Kasumi-1 (cell line): ENCODE results near the gene CACNB1.

Experiments used
- DNase-seq, 2 experiments: peaks; one replicate each; lab custom pipeline; 2025; lab: John Stamatoyannopoulos, UW

The CACNB1 gene

GRCh38 chr17:39197380-39198185 is at the start of gene CACNB1:
Gene CACNB1, minus strand, starts transcription at chr17:39197669. Its CDS starts 174 bp downstream, at chr17:39197495.
- DNase-seq: peak; percentile 61 to 68

DNA sequence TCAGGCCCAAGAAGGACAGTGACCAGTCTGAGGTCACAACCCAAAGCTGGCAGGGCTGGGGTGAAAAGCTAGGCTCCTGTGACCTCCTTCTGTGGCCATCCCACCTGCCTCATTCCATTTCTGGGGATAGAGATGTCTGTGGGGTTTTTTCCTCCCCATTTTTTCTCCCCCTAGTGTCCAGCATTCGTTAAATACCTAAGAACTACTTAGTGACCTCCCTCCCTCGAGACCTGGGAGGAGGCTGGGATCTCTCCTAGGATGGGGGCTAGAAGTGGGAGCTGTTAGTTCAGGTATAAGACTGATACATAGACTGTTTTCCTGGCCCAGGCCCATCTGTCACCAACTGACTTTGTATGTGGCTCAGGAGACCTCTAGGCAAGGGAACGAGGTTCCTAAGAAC is 48.8 kb upstream of the CACNB1 start:
- DNase-seq: no peak

GRCh38 chr17:39244600-39245570 is 47.4 kb upstream of the CACNB1 start:
- DNase-seq: peak; percentile 74 to 78

GRCh38 chr17:39244016-39244599 is 46.6 kb upstream of the CACNB1 start:
- peak; percentile 31 to 48 for DNase-seq

DNA sequence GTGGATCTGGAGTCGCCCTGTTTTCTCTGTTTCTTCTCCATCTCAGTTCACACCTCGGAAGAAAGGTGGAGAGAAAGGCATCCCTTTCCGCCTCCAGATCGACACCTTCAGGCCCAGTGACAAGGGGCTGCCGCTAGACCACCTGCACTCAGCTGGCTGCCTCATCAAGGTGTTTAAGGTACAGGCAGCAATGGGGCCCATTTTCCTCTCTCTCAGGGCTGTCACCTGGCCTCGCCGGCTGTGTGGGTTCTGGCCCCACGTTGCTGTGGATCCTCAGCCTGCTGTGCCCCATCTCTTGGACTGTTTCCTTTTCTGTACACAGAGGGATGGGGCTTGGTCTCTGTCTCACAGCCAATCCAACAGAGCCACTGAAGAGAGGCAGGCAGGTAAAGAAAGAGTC is 45.7 kb upstream of the CACNB1 start:
- DNase-seq: no peak

GRCh38 chr17:39240631-39241030 is 43.2 kb upstream of the CACNB1 start:
- no peak for DNase-seq

- DNase-seq: peak in 1 of 2 experiments; percentile 12
Measured at GRCh38 chr17:39239640-39240314, 42.3 kb upstream of the CACNB1 start.

- DNase-seq: no peak
Measured at GRCh38 chr17:39238311-39238972, 41.0 kb upstream of the CACNB1 start.

GRCh38 chr17:39237586-39237985 is 40.1 kb upstream of the CACNB1 start:
- DNase-seq: no peak

GRCh38 chr17:39236981-39237441 is 39.5 kb upstream of the CACNB1 start:
- DNase-seq: no peak

DNA sequence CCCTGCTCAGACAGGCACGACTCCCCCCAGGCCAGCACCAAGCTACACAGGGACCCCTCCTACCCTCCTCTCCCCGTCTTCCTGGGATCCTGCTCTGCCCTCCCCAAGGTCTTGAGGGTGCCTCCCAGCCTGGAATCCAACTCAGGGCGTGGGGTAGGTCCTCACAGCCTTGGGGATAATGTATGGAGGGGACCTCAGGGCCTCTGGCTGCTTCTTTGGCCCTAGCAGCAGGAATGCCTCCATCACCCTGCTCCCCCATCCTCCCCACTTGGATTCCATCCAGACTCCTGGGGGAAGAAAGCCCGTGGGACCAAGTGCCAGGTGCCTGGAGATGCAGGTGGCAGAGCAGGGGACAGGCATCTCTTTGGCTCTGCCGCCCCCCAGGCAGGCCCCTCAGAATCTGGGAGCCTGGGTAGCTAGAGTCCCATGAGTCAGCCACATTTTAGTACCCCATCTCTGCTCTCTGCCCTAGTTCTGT is 39.0 kb upstream of the CACNB1 start:
- DNase-seq: no peak

DNA sequence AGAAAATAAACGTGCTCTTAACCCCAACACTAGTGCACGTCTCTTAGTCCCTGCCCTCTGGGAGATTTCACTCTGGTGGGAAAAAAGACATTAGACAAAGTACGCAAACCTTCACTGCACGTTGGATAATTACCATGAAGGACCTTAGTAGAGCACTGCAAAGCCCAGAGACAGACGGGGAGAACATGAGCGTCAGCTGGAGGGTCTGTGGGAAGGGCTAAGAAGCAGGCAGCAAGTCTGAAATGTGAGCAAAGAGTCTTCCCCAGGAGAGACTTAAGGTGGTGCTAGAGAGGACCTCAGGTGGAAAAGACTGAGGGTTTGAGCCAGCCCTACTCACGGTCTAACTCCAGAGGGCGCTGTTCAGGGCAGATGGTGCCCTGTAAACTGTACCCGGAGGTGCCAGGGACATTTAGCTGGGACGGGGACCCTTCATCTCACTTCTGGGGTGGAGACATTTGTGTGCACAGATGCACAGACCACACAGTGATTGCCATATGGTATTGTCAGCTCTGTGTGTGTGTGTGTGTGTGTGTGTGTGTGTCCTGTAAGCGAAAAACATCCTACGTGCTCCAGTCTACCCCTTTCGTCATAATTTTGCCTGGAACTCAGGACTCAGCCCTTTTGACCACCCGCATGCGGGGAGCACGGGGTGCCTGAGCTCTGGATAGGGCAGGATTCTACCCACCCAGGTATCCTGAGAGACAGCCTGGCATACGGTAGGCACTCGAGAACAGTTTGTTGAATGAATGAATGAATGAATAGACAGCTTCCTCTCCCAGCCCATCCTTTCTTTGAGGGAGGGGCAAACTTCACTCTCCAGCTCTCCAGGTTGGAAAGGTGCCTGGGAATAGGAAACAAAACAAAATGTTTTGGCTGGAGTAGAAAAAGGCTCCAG is 38.3 kb upstream of the CACNB1 start:
- DNase-seq: peak; percentile 94 to 97

DNA sequence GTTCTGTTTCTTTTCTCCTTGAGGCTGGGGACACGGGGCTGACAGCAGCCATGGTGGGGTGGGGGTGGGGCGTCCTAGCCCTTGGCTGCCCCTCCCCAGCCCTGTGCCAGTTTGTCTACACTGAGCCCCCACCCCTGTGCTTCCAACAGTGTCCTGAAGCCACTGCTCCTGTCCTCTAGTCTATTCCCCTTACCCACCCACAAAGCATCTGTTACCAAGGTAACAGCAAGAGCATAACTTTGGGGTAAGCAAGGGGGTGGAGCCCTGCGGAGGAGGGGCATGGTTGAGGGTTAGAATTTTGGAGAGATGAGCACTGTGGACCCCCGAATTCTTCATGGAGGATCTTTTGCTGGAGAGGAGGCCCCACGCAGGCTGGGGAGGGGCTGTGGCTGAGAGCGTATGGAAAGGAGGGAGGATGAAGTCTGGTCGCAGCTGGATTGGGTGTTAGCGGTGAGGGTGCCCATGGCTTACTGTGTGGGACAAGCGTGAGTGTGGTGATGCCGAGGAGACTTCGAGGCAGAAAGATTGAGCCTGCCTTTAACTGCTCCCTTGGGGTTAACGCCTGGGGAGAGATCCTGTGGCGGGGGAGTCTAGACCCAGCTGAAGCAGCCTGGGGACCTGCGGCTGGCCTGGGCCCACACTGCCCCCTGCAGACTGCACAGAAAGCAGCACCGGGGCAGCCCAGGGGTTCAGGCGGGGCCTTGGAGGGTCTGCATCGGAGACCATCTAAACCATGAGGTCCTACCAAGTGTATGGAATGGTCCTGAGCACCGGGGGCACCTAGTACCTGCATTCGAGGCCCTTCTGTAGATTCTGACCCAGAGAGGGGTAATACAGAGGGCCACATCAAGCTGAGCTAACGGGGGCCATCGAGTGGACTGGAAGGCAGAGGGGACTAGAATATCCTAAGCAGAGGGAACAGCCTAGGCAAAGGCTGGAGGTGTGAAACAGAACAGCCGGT is 34.4 kb upstream of the CACNB1 start:
- DNase-seq: peak; percentile 16 to 47

DNA sequence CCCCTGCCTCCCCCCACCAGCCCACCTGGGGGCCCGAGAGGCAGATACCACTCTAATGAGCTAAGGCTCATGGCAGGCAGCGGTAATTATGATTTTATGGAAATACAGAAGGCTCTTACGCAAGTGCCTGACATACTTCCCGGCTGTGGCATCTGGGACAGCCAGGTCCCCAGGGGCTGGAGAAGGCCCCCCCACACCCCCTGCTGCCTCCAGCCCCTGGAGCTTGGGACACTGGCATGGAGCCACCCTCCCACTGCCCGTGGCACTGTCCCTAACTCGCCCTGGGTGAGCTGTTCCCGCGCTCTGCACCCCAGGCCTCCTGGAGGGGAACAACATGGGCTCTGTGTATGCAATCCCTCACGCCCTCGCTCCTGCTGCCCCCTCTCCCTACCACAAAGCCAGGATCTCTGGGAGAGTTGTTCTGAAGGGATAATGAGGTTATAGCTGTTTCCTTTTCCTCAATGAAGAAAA is 33.7 kb upstream of the CACNB1 start:
- DNase-seq: no peak

- DNase-seq: no peak
Measured at GRCh38 chr17:39230361-39230760, 32.9 kb upstream of the CACNB1 start.

- DNase-seq: peak; percentile 30 to 45
Measured at GRCh38 chr17:39229274-39229913, 31.9 kb upstream of the CACNB1 start.

DNA sequence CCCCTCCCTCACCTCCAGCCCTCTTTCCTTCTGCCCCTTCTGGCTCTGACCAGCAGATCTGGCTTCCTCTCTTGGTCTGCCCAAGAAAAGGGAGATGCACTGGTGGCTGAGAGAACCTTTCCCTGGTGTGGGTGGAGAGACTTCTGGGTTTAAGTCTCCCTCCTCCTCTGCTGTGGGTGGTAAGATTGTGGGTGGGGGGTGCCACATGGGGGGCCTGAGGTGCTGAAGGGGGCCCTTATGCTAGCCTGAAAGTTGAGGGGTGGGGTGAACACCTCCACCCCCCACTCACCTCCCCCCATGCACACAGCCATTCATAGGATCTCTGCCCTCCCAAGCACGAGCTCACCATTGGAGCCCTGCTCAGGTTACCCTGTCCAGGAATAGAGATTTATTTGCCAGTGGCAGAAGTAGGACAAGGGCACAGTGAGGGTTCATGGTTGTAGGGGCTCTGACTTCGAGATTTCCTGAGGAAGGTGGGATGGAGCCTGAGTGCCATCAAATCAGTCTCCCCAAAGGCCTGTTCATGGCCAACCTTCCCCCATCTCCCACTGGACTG is 30.0 kb upstream of the CACNB1 start:
- no peak for DNase-seq
